Common myeloid progenitor, CD34-positive (primary cell): ENCODE measurements around the gene CBL.

ENCODE experiments used
- CTCF ChIA-PET: fragments of 350-600 bp; sonication (Branson Sonifier 250); formaldehyde crosslinking; loops from one replicate; lab custom pipeline; 2021; ENCODE audit warnings: antibody characterized with exemption; lab: Charles Lee
- POLR2A ChIA-PET: fragments of 350-600 bp; sonication (Branson Sonifier 250); formaldehyde crosslinking; loops from one replicate; lab custom pipeline; 2021; ENCODE audit warnings: antibody characterized with exemption; lab: Charles Lee
- DNase-seq, 3 donors: peaks; one replicate each; pipeline versions ENCODE4 v3.0.0 to v3.0.0-alpha.2; 2013
- H3K27ac ChIP-seq, 2 experiments: 1 replicate in 1 of 2; 2 replicates in 1 of 2; pipeline ENCODE4 v1.7.0; 2013; ENCODE audit warnings: inconsistent platforms in 2 of 2, low read length in 2 of 2, mild to moderate bottlenecking in 2 of 2, low read depth in 1 of 2, moderate library complexity in 1 of 2; ENCODE audit not compliant: severe bottlenecking in 2 of 2, insufficient read depth in 1 of 2, poor library complexity in 1 of 2
- H3K27me3 ChIP-seq, 5 experiments: replicated peaks in 2 of 5; 1 replicate in 3 of 5; 2 replicates in 2 of 5; pipeline versions ENCODE4 v1.6.1 to v1.7.0; 2013; ENCODE audit warnings: low read length in 4 of 5, mild to moderate bottlenecking in 2 of 5, moderate library complexity in 2 of 5, inconsistent platforms in 1 of 5; ENCODE audit not compliant: insufficient read depth in 5 of 5, control insufficient read depth in 4 of 5
- H3K36me3 ChIP-seq, 4 experiments: 1 replicate in 2 of 4; 2 replicates in 2 of 4; pipeline versions ENCODE4 v1.6.1 to v1.7.0; 2013; ENCODE audit warnings: low read length in 3 of 4, control low read depth in 1 of 4, mild to moderate bottlenecking in 1 of 4; ENCODE audit not compliant: control insufficient read depth in 4 of 4, insufficient read depth in 4 of 4
- H3K4me1 ChIP-seq, 4 experiments: 1 replicate in 3 of 4; 2 replicates in 1 of 4; pipeline versions ENCODE4 v1.6.1 to v1.7.1; 2013; ENCODE audit warnings: low read length in 3 of 4, mild to moderate bottlenecking in 3 of 4, control low read depth in 1 of 4, inconsistent platforms in 1 of 4, moderate library complexity in 1 of 4; ENCODE audit not compliant: control insufficient read depth in 4 of 4, insufficient read depth in 4 of 4; ENCODE audit errors: control extremely low read depth in 1 of 4
- H3K4me3 ChIP-seq, 7 experiments: 1 replicate in 4 of 7; 2 replicates in 3 of 7; pipeline versions ENCODE4 v1.5.1 to v1.7.0; 2013; ENCODE audit warnings: mild to moderate bottlenecking in 7 of 7, low read length in 6 of 7, moderate library complexity in 6 of 7, inconsistent platforms in 2 of 7, low read depth in 2 of 7, control low read depth in 1 of 7; ENCODE audit not compliant: insufficient read depth in 4 of 7, control insufficient read depth in 1 of 7; ENCODE audit errors: extremely low read depth in 1 of 7
- H3K9me3 ChIP-seq, 5 experiments: 1 replicate in 4 of 5; 2 replicates in 1 of 5; pipeline versions ENCODE4 v1.6.1 to v1.7.1; 2013; ENCODE audit warnings: low read length in 4 of 5, mild to moderate bottlenecking in 2 of 5, inconsistent platforms in 1 of 5, low read depth in 1 of 5, moderate library complexity in 1 of 5; ENCODE audit not compliant: control insufficient read depth in 4 of 5, insufficient read depth in 2 of 5; ENCODE audit errors: control extremely low read depth in 1 of 5
- WGBS: methylation state at CpG from one replicate; pipeline ENCODE4 v1.1.5; 2013; ENCODE audit not compliant: insufficient coverage; 5-methylcytosine and 5-hydroxymethylcytosine counted together

Gene CBL

GRCh38 chr11:119237515-119237914 is 31.4 kb downstream of the CBL start:
- Histone ChIP-seq H3K27me3 (no peaks in the 10 kb centered on the region), H3K36me3 (peaks cover 0 to 19% (median 12%) of the 10 kb centered on the region in 4 experiments), H3K9me3 (no peaks in the 10 kb centered on the region), H3K27ac (no peak overlapping the region), H3K4me1 (no peaks in the 10 kb centered on the region), H3K4me3 (no peak overlapping the region)
- POLR2A ChIA-PET, result interaction anchor here (0.7 kb wide), 1 partner anchor 188 kb away, joined by 5 read pairs; no protein-coding TSS in a partner anchor
- CTCF ChIA-PET, result no interaction called here
- DNase-seq, result no peak

DNA sequence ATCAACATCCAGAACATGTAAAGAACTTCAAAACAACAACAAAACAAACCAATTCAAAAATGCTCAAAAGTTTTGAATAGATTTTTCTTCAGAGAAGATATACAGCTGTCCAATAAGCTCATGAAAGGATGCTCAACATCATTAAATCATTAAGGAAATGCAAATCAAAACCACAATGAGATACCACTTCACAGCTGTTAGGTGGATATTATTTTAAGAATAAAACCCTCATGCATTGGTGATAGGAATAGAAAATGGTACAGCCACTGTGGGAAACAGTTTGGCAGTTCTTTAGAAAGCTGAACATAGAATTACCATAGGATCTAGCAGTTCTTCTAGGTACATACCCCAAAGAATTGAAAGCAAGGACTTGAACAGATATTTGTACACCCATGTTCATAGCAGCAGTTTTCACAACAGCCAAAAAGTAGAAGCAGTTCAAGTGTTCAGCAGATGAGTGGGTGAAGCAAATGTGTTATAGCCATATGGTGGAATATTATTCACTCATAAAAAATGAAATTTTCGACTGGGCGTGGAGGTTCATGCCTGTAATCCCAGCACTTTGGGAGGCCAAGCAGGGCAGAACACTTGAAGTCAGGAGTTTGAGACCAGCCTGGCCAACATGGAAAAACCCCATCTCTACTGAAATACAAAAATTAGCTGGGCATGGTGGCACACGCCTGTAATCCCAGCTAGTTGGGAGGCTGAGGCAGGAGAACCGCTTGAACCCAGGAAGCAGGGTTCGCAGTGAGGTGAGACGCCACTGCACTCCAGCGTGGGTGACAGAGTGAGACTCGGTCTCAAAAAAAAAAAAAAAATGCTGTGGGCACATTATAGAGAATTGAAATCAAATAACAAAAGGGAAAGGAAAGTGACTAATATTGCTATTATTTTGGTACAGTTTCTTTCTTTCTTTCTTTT is 42.9 kb downstream of the CBL start:
- Histone ChIP-seq H3K27ac (no peak overlapping the region), H3K4me3 (no peak overlapping the region), H3K9me3 (peaks cover 0 to 3% (median 0%) of the 10 kb centered on the region in 5 experiments), H3K4me1 (no peaks in the 10 kb centered on the region), H3K27me3 (no peaks in the 10 kb centered on the region), H3K36me3 (peaks cover 0 to 4% (median 2%) of the 10 kb centered on the region in 4 experiments)
- POLR2A ChIA-PET, result no interaction called here
- DNase-seq, result no peak
- 89% methylated on average over 6 of the region's 8 CpGs for WGBS
- CTCF ChIA-PET, result interaction anchor here (1.1 to 1.5 kb wide), 4 partner anchors 9 to 104 kb away, joined by 3 read pairs; no protein-coding TSS in a partner anchor

- DNase-seq, result no peak
- Histone ChIP-seq H3K4me3 (no peak overlapping the region), H3K36me3 (peaks cover 0 to 4% (median 2%) of the 10 kb centered on the region in 4 experiments), H3K4me1 (no peaks in the 10 kb centered on the region), H3K27me3 (no peaks in the 10 kb centered on the region), H3K9me3 (peaks cover 0 to 3% (median 0%) of the 10 kb centered on the region in 5 experiments), H3K27ac (no peak overlapping the region)
- ChIA-PET POLR2A (no interaction called here), CTCF (interaction anchor here (0.9 to 1.5 kb wide), 4 partner anchors 10 to 104 kb away, joined by 3 read pairs; no protein-coding TSS in a partner anchor)
- 100% methylated on average over 1 of the region's 1 CpG for WGBS
These were observed 43.5 kb downstream of the CBL start for GRCh38 chr11:119249671-119250010.

DNA sequence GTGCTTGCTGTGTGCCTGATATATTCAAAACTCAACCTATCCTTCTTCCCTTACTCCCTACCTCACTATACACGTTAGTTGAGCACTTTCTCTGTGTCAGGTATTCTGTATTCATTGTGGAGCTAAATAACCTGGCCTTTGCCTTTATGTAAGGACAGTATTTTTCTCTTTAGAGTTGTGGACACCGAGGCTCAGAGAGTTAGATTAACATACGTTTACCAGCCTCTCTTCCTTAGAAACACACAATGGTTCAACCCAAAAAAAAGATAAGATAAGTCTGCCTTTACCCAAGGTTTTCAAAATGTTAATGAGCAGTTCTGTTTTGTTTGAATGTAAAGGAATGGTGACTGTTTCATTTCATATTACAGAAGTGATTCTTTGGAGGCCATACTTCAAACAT is 45.0 kb downstream of the CBL start:
- WGBS, result 100% methylated on average over 1 of the region's 3 CpGs
- H3K27ac ChIP-seq, result no peak overlapping the region
- H3K4me1 ChIP-seq, result no peaks in the 10 kb centered on the region
- H3K36me3 ChIP-seq, result peaks cover 0 to 7% (median 3%) of the 10 kb centered on the region in 4 experiments
- peaks cover 0 to 3% (median 0%) of the 10 kb centered on the region in 5 experiments for H3K9me3 ChIP-seq
- H3K27me3 ChIP-seq, result no peaks in the 10 kb centered on the region
- ChIA-PET POLR2A (no interaction called here), CTCF (interaction anchor here (0.6 kb wide), 1 partner anchor 168 kb away, joined by 3 read pairs; no protein-coding TSS in a partner anchor)
- DNase-seq, result no peak
- no peak overlapping the region for H3K4me3 ChIP-seq

- ChIA-PET CTCF (no interaction called here), POLR2A (interaction anchor here (0.9 kb wide), 1 partner anchor 13 kb away, joined by 3 read pairs; no protein-coding TSS in a partner anchor)
- DNase-seq, result no peak
- no peak overlapping the region for H3K27ac ChIP-seq
- 100% methylated on average over 1 of the region's 5 CpGs for WGBS
- no peak overlapping the region for H3K4me3 ChIP-seq
- no peaks in the 10 kb centered on the region for H3K27me3 ChIP-seq
- peaks cover 0 to 7% (median 2%) of the 10 kb centered on the region in 4 experiments for H3K36me3 ChIP-seq
- H3K4me1 ChIP-seq, result peaks cover 0 to 18% (median 5%) of the 10 kb centered on the region in 4 experiments
- peaks cover 0 to 3% (median 0%) of the 10 kb centered on the region in 5 experiments for H3K9me3 ChIP-seq
These were observed 48.1 kb downstream of the CBL start for GRCh38 chr11:119254239-119254638.

GRCh38 chr11:119258180-119258579 is 52.0 kb downstream of the CBL start:
- CTCF ChIA-PET, result no interaction called here
- H3K27ac ChIP-seq, result no peak overlapping the region
- peak in 2 of 3 donors; percentile 23 to 32 for DNase-seq

DNA sequence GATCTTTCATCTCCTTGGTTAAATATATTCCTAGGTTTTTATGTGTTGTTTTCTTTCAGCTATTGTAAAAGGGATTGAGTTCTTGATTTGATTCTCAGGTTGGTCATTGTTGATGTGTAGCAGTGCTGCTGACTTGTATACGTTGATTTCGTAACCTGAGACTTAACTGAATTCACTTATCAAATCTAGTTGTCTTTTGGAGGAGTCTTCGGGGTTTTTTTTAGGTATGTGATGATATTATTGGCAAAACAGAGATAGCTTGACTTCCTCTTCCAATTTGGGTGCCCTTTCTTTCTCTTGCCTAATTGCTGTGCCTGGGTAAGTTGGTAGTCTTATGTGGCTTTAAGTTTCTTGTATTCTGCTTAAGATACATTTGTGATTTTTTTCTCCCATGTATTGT is 52.8 kb downstream of the CBL start:
- POLR2A ChIA-PET, result no interaction called here
- H3K4me1 ChIP-seq, result peaks cover 18 to 43% (median 22%) of the 10 kb centered on the region in 4 experiments

More at GRCh38 chr11:119258180-119258579, 52.0 kb downstream of the CBL start:
- POLR2A ChIA-PET, result no interaction called here
- H3K9me3 ChIP-seq, result no peaks in the 10 kb centered on the region
- WGBS, result 33% methylated on average over 3 of the region's 5 CpGs
- H3K4me3 ChIP-seq, result peak overlapping the region in 1 of 7 experiments; percentile 25
- peaks cover 0 to 3% (median 2%) of the 10 kb centered on the region in 4 experiments for H3K36me3 ChIP-seq
- peaks cover 13 to 35% (median 15%) of the 10 kb centered on the region in 4 experiments for H3K4me1 ChIP-seq
- H3K27me3 ChIP-seq, result no peaks in the 10 kb centered on the region

More for the DNA sequence above, 52.8 kb downstream of the CBL start:
- no peak overlapping the region for H3K27ac ChIP-seq
- no CpG with 5 or more reads among the region's 3 CpGs for WGBS
- CTCF ChIA-PET, result interaction anchor here (1.0 to 1.5 kb wide), 5 partner anchors 10 to 90 kb away, joined by 3 to 4 read pairs (median 3); partner anchors contain the start of gene CBL
- no peak overlapping the region for H3K4me3 ChIP-seq
- no peak for DNase-seq
- peaks cover 0 to 3% (median 1%) of the 10 kb centered on the region in 4 experiments for H3K36me3 ChIP-seq
- no peaks in the 10 kb centered on the region for H3K27me3 ChIP-seq
- no peaks in the 10 kb centered on the region for H3K9me3 ChIP-seq
